GM23338 (cell line): ENCODE data around the gene AP2B1. TPM values are rescaled to one million over a fixed set of nuclear protein-coding genes. Genes with fewer than 3 reads are reported as not detected.
A peak's percentile ranks its signal among the peaks of the same experiment; 100 is the strongest.

Source experiments
- ATAC-seq: fragments of 200-7000 bp; cut with Tn5 transposase; 3 replicates; pipeline ENCODE4 v1.9.1; 2020
- DNase-seq: peaks from one replicate; pipeline ENCODE4 v3.0.0-alpha.2; 2015; ENCODE audit warnings: low spot score
- H2AFZ ChIP-seq: fragments of 200-600 bp; sonication (generic); 2 replicates; pipeline ENCODE4 v1.8.0; 2016; ENCODE audit warnings: antibody characterized with exemption, mild to moderate bottlenecking, moderate library complexity
- H3F3A ChIP-seq: fragments of 200-600 bp; sonication (generic); replicated peaks from 2 replicates; pipeline ENCODE4 v1.8.0; 2017; ENCODE audit warnings: antibody characterized with exemption, mixed run types, low read depth
- H3K27ac ChIP-seq: fragments of 200-600 bp; sonication (generic); 2 replicates; pipeline ENCODE4 v1.6.1; 2016; ENCODE audit warnings: low read depth
- H3K27me3 ChIP-seq: fragments of 200-600 bp; sonication (generic); 2 replicates; pipeline ENCODE4 v1.8.0; 2016; ENCODE audit warnings: mild to moderate bottlenecking, mixed run types, moderate library complexity; ENCODE audit not compliant: insufficient read depth
- H3K36me3 ChIP-seq: fragments of 200-600 bp; sonication (generic); 2 replicates; pipeline ENCODE4 v1.8.0; 2016; ENCODE audit warnings: mild to moderate bottlenecking; ENCODE audit not compliant: insufficient read depth
- H3K4me1 ChIP-seq: fragments of 200-600 bp; sonication (generic); 2 replicates; pipeline ENCODE4 v1.8.0; 2016; ENCODE audit warnings: mild to moderate bottlenecking, moderate library complexity; ENCODE audit not compliant: insufficient read depth
- H3K4me2 ChIP-seq: fragments of 200-600 bp; sonication (generic); 2 replicates; pipeline ENCODE4 v1.7.1; 2017; ENCODE audit warnings: mixed run types
- H3K4me3 ChIP-seq: fragments of 200-600 bp; sonication (generic); 2 replicates; pipeline ENCODE4 v1.6.1; 2016; ENCODE audit warnings: mixed run types
- H3K79me2 ChIP-seq: fragments of 200-600 bp; sonication (generic); replicated peaks from 2 replicates; pipeline ENCODE4 v1.8.0; 2017; ENCODE audit warnings: mild to moderate bottlenecking; ENCODE audit not compliant: insufficient read depth
- H3K9me2 ChIP-seq: fragments of 200-600 bp; sonication (generic); 2 replicates; pipeline ENCODE4 v1.8.0; 2017; ENCODE audit not compliant: insufficient read depth
- H4K20me1 ChIP-seq: fragments of 200-600 bp; sonication (generic); replicated peaks from 2 replicates; pipeline ENCODE4 v1.8.0; 2017; ENCODE audit warnings: mild to moderate bottlenecking; ENCODE audit not compliant: insufficient read depth
- H3K27ac Mint-ChIP-seq: 2 replicates; pipeline ENCODE4 v1.8.0; 2020; ENCODE audit warnings: inconsistent platforms, mild to moderate bottlenecking, moderate library complexity, mixed read lengths
- H3K27me3 Mint-ChIP-seq: 3 replicates; pipeline ENCODE4 v1.8.0; 2022; ENCODE audit warnings: low read depth, mild to moderate bottlenecking, moderate library complexity, mixed read lengths, inconsistent platforms; ENCODE audit not compliant: insufficient read depth, poor library complexity
- H3K36me3 Mint-ChIP-seq: 3 replicates; pipeline ENCODE4 v1.8.0; 2021; ENCODE audit warnings: low read depth, mild to moderate bottlenecking, inconsistent platforms, moderate library complexity, mixed read lengths
- H3K4me1 Mint-ChIP-seq: 3 replicates; pipeline ENCODE4 v1.8.0; 2020; ENCODE audit warnings: mild to moderate bottlenecking, inconsistent platforms, mixed read lengths
- H3K4me3 Mint-ChIP-seq: 3 replicates; pipeline ENCODE4 v1.8.0; 2021; ENCODE audit warnings: moderate library complexity, mild to moderate bottlenecking, inconsistent platforms, mixed read lengths
- H3K9me3 Mint-ChIP-seq: 3 replicates; pipeline ENCODE4 v1.8.0; 2020; ENCODE audit warnings: moderate library complexity, mild to moderate bottlenecking, inconsistent platforms, mixed read lengths
- CREB1 ChIP-seq: fragments of 250-450 bp; sonication (Bioruptor Pico); IDR thresholded peaks from 2 replicates; pipeline ENCODE4 v1.5.0; 2020; ENCODE audit warnings: low read depth, mild to moderate bottlenecking, moderate library complexity
- ETS1 ChIP-seq: IDR thresholded peaks from 2 replicates; pipeline ENCODE4 v1.6.1; 2016; ENCODE audit warnings: antibody characterized with exemption
- EZH2 ChIP-seq: fragments of 200-600 bp; sonication (generic); IDR thresholded peaks from one replicate; pipeline ENCODE4 v1.8.0; 2017; ENCODE audit warnings: antibody characterized with exemption, mild to moderate bottlenecking, low read depth; ENCODE audit not compliant: unreplicated experiment
- EZH2phosphoT487 ChIP-seq: fragments of 200-600 bp; sonication (generic); IDR thresholded peaks from one replicate; pipeline ENCODE4 v1.8.1; 2018; ENCODE audit warnings: antibody characterized with exemption; ENCODE audit not compliant: unreplicated experiment
- JUNB ChIP-seq: IDR thresholded peaks from one replicate; pipeline ENCODE4 v1.6.1; 2016; ENCODE audit warnings: antibody characterized with exemption; ENCODE audit not compliant: unreplicated experiment
- NANOG ChIP-seq: IDR thresholded peaks from 2 replicates; pipeline ENCODE4 v1.6.1; 2016; ENCODE audit warnings: antibody characterized with exemption, borderline replicate concordance
- POLR2AphosphoS5 ChIP-seq: IDR thresholded peaks from 2 replicates; pipeline ENCODE4 v1.6.1; 2016; ENCODE audit warnings: antibody characterized with exemption, low read depth
- STAT1 ChIP-seq: IDR thresholded peaks from one replicate; pipeline ENCODE4 v1.6.1; 2016; ENCODE audit warnings: antibody characterized with exemption; ENCODE audit not compliant: unreplicated experiment
- ZNF114 ChIP-seq: fragments of 250-450 bp; sonication (Bioruptor Pico); IDR thresholded peaks from 2 replicates; pipeline ENCODE4 v1.5.0; 2020; ENCODE audit warnings: mild to moderate bottlenecking, moderate library complexity
- ZNF331 ChIP-seq: fragments of 250-450 bp; sonication (Bioruptor Pico); IDR thresholded peaks from 2 replicates; pipeline ENCODE4 v1.5.0; 2020; ENCODE audit warnings: low read depth, mild to moderate bottlenecking, moderate library complexity
- polyA plus RNA-seq: library from polyadenylated mRNA; unstranded; fragments of >200 nt; fragmentation: Nextera tagmentation; extraction: Ambion mirVana; gene quantifications from 2 replicates; pipeline ENCODE4 v1.2.1, GENCODE V29; 2016
- total RNA-seq: library from RNA; depleted of rRNA; stranded (reverse); fragments of >200 nt; shearing (Covaris generic); gene quantifications from 2 replicates; pipeline ENCODE4 v1.2.3, GENCODE V29; 2014
- TF ChIP-seq, protein P1 (sequence below), 2 experiments: fragments of 200-600 bp in 1 of 2; sonication (generic) in 1 of 2; conservative IDR thresholded peaks; 2 replicates each; pipeline versions ENCODE4 v1.5.1 to v1.6.1; 2016 to 2017; ENCODE audit warnings: antibody characterized with exemption in 2 of 2, low read depth in 2 of 2, mild to moderate bottlenecking in 2 of 2, moderate library complexity in 1 of 2

The AP2B1 gene
- total and polyA plus RNA-seq, 2 experiments from 2014 or later: 89.7 to 144 TPM

GRCh38 chr17:35731239-35731916 is 144.3 kb downstream of the AP2B1 start, which contains the start of gene RASL10B:
Gene RASL10B, plus strand, starts transcription at chr17:35731639. Its CDS starts 3,546 bp downstream, at chr17:35735185.
- no peak within 1 kb of the TSS for H3K27ac Mint-ChIP-seq

GRCh38 chr17:35731917-35732805 is 145.0 kb downstream of the AP2B1 start:
- Histone ChIP-seq H3K36me3 (no peaks in the 10 kb centered on the region), H3F3A (0 out of 2 replicates have a peak, but pooled peaks cover 3% of the 10 kb centered on the region), H3K4me3 (peak overlapping the region; percentile 89), H3K4me2 (peak overlapping the region; percentile 93), H3K79me2 (no peaks in the 10 kb centered on the region), H3K27ac (no peak overlapping the region), H2AFZ (peak overlapping the region; percentile 87), H4K20me1 (no peaks in the 10 kb centered on the region; the same call in 1 of the 2 replicates), H3K9me2 (no peaks in the 10 kb centered on the region), H3K27me3 (peaks cover 13% of the 10 kb centered on the region), H3K4me1 (peaks cover 26% of the 10 kb centered on the region)
- H3K9me3 Mint-ChIP-seq: no peaks in the 10 kb centered on the region
- no peak overlapping the region for H3K27ac Mint-ChIP-seq
- H3K4me3 Mint-ChIP-seq: peak overlapping the region; percentile 91
- peaks cover 15% of the 10 kb centered on the region for H3K27me3 Mint-ChIP-seq
- peaks cover 31% of the 10 kb centered on the region for H3K4me1 Mint-ChIP-seq
- DNase-seq (peak; percentile 63), ATAC-seq (peak; percentile 55)
- no peaks in the 10 kb centered on the region; the same call in 2 of the 3 replicates for H3K36me3 Mint-ChIP-seq
- no peak for TF ChIP-seq EZH2
- TF ChIP-seq ZNF331 (CRISPR knock-in tag): no peak
- TF ChIP-seq JUNB: no peak
- TF ChIP-seq POLR2AphosphoS5: no peak
- TF ChIP-seq ETS1: no peak
- TF ChIP-seq EZH2phosphoT487: no peak
- TF ChIP-seq, protein P1, sequence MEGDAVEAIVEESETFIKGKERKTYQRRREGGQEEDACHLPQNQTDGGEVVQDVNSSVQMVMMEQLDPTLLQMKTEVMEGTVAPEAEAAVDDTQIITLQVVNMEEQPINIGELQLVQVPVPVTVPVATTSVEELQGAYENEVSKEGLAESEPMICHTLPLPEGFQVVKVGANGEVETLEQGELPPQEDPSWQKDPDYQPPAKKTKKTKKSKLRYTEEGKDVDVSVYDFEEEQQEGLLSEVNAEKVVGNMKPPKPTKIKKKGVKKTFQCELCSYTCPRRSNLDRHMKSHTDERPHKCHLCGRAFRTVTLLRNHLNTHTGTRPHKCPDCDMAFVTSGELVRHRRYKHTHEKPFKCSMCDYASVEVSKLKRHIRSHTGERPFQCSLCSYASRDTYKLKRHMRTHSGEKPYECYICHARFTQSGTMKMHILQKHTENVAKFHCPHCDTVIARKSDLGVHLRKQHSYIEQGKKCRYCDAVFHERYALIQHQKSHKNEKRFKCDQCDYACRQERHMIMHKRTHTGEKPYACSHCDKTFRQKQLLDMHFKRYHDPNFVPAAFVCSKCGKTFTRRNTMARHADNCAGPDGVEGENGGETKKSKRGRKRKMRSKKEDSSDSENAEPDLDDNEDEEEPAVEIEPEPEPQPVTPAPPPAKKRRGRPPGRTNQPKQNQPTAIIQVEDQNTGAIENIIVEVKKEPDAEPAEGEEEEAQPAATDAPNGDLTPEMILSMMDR (conservative IDR thresholded peaks at IDR 0.05; ENCODE audit: low read depth in 2 of 2): no peak
- no peak for TF ChIP-seq STAT1
- no peak for TF ChIP-seq CREB1 (CRISPR knock-in tag)

More at GRCh38 chr17:35731239-35731916, 144.3 kb downstream of the AP2B1 start, which contains the start of gene RASL10B:
- peak within 1 kb of the TSS; percentile 91 for H3K4me3 Mint-ChIP-seq
- no peak for TF ChIP-seq NANOG
- TF ChIP-seq ZNF114 (CRISPR knock-in tag): no peak
- TF ChIP-seq EZH2phosphoT487: no peak
- TF ChIP-seq ETS1: no peak
- TF ChIP-seq CREB1 (CRISPR knock-in tag): no peak
- TF ChIP-seq, protein P1 (conservative IDR thresholded peaks at IDR 0.05; ENCODE audit: low read depth in 2 of 2): no peak
- peak; percentile 50; the same call in 1 of the 2 replicates for TF ChIP-seq POLR2AphosphoS5
- no peak for TF ChIP-seq STAT1
- no peak for TF ChIP-seq JUNB
- H3K9me2 ChIP-seq: no peaks in the 10 kb centered on the region
- no peak within 1 kb of the TSS for H3K27ac ChIP-seq
- H3K27me3 ChIP-seq: peaks cover 13% of the 10 kb centered on the region
- H3K4me2 ChIP-seq: peak within 1 kb of the TSS; percentile 93
- no peaks in the 10 kb centered on the region for H3K36me3 ChIP-seq
- H3F3A ChIP-seq: 0 out of 2 replicates have a peak, but pooled peaks cover 3% of the 10 kb centered on the region
- H3K4me1 Mint-ChIP-seq: peaks cover 31% of the 10 kb centered on the region
- H3K36me3 Mint-ChIP-seq: no peaks in the 10 kb centered on the region; the same call in 2 of the 3 replicates
- H3K4me3 ChIP-seq: peak within 1 kb of the TSS; percentile 89
- H3K79me2 ChIP-seq: no peaks in the 10 kb centered on the region
- peak within 1 kb of the TSS; percentile 87 for H2AFZ ChIP-seq
- ATAC-seq: peak; percentile 75
- peak; percentile 91 for DNase-seq
- H3K9me3 Mint-ChIP-seq: no peaks in the 10 kb centered on the region
- H4K20me1 ChIP-seq: no peaks in the 10 kb centered on the region
- peaks cover 26% of the 10 kb centered on the region for H3K4me1 ChIP-seq
- peaks cover 16% of the 10 kb centered on the region for H3K27me3 Mint-ChIP-seq
